Caco-2 (cell line): ENCODE results near the gene ERCC6. TPM values are rescaled to one million over a fixed set of nuclear protein-coding genes. Genes with fewer than 3 reads are reported as not detected.

Experiments
- BruUV-seq: library from RNA; stranded (reverse); fragments of 400-500 nt; replicated peaks from 2 replicates; lab custom pipeline; 2021; lab: Mats Ljungman, UMichigan
- CTCF ChIA-PET: fragments of 300-600 bp; sonication (Branson Sonifier 250); formaldehyde crosslinking; loops from one replicate; lab custom pipeline; 2022; ENCODE audit warnings: antibody characterized with exemption; lab: Charles Lee
- POLR2A ChIA-PET: fragments of 300-600 bp; sonication (Branson Sonifier 250); formaldehyde crosslinking; loops from one replicate; lab custom pipeline; 2022; ENCODE audit warnings: antibody characterized with exemption; lab: Charles Lee
- DNase-seq, 2 experiments: peaks; one replicate each; pipeline versions ENCODE4 v3.0.0 to v3.0.0-alpha.2; 2020 to 2022
- H3K27me3 ChIP-seq: replicated peaks from 2 replicates; pipeline ENCODE4 v1.6.0; 2011; ENCODE audit warnings: low read length; ENCODE audit not compliant: control insufficient read depth, insufficient read depth
- H3K36me3 ChIP-seq: 2 replicates; pipeline ENCODE4 v1.5.1; 2011; ENCODE audit warnings: low read length; ENCODE audit not compliant: control insufficient read depth, insufficient read depth
- H3K4me1 ChIP-seq: fragments of 250-450 bp; sonication (Bioruptor Pico); 2 replicates; pipeline ENCODE4 v1.5.1; 2020; ENCODE audit warnings: mild to moderate bottlenecking
- H3K4me3 ChIP-seq: 2 replicates; pipeline ENCODE4 v1.5.1; 2011; ENCODE audit warnings: low read depth, mild to moderate bottlenecking, control low read depth, low read length
- H3K9me3 ChIP-seq: fragments of 250-450 bp; sonication (Bioruptor Pico); 2 replicates; pipeline ENCODE4 v1.5.1; 2020; ENCODE audit warnings: mild to moderate bottlenecking, moderate library complexity
- H3K27ac Mint-ChIP-seq: one replicate; pipeline ENCODE4 v1.8.0; 2022; ENCODE audit warnings: mixed read lengths; ENCODE audit not compliant: unreplicated experiment
- H3K27me3 Mint-ChIP-seq: one replicate; pipeline ENCODE4 v1.8.0; 2022; ENCODE audit warnings: mixed read lengths; ENCODE audit not compliant: insufficient read depth, unreplicated experiment
- H3K36me3 Mint-ChIP-seq: one replicate; pipeline ENCODE4 v1.8.0; 2022; ENCODE audit warnings: mild to moderate bottlenecking, mixed read lengths; ENCODE audit not compliant: insufficient read depth, unreplicated experiment
- H3K4me1 Mint-ChIP-seq: one replicate; pipeline ENCODE4 v1.8.0; 2022; ENCODE audit warnings: low read depth, mixed read lengths; ENCODE audit not compliant: unreplicated experiment
- H3K4me3 Mint-ChIP-seq: one replicate; pipeline ENCODE4 v1.8.0; 2022; ENCODE audit warnings: mild to moderate bottlenecking, moderate library complexity, mixed read lengths; ENCODE audit not compliant: unreplicated experiment
- H3K9me3 Mint-ChIP-seq: one replicate; pipeline ENCODE4 v1.8.0; 2022; ENCODE audit warnings: mixed read lengths; ENCODE audit not compliant: unreplicated experiment
- intact Hi-C: fragments of 100-400 bp; cut with micrococcal nuclease; formaldehyde crosslinking; loops from one replicate; pipeline ENCODE4 v1.10.0; 2022; ENCODE audit not compliant: unreplicated experiment
- total RNA-seq: library from RNA; stranded (reverse); gene quantifications from 2 replicates; pipeline ENCODE4 v1.2.3, GENCODE V29; 2022
- TF ChIP-seq, protein P1 (sequence below), 2 experiments: fragments of 200-600 bp in 1 of 2; IDR thresholded peaks; 1 replicate in 1 of 2; 2 replicates in 1 of 2; pipeline versions ENCODE4 v1.5.1 to v1.8.0; 2011 to 2022; ENCODE audit warnings: antibody characterized with exemption in 1 of 2, control low read depth in 1 of 2, inconsistent platforms in 1 of 2, low read depth in 1 of 2, low read length in 1 of 2, mild to moderate bottlenecking in 1 of 2, moderate library complexity in 1 of 2; ENCODE audit not compliant: insufficient read depth in 1 of 2, severe bottlenecking in 1 of 2, unreplicated experiment in 1 of 2

The ERCC6 gene
- total RNA-seq, 1 experiment from 2014 or later = 30.2 TPM

DNA sequence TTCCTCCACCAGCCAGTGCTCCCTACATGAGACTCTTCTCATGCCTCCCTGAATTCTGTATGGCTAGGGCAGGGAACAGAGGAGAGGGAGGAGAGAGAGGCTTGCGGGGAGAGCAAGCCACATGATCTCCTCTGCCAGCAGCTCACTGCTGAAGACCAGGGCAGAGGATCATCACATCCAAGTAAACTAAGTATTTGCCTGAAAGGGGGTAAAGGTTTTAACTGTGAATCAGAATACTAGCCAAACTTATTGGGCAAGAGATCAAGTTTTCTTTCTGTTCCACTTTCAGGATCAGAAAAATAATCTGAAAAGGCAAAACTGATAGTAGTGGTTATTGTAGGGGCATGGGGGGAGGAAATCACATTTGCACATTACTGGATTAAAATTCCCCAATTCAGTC is 17.8 kb upstream of the ERCC6 start:
- H3K4me3 ChIP-seq = no peak overlapping the region
- no TSS peak for BruUV-seq
- no peak overlapping the region for H3K4me3 Mint-ChIP-seq
- TF ChIP-seq, protein P1, sequence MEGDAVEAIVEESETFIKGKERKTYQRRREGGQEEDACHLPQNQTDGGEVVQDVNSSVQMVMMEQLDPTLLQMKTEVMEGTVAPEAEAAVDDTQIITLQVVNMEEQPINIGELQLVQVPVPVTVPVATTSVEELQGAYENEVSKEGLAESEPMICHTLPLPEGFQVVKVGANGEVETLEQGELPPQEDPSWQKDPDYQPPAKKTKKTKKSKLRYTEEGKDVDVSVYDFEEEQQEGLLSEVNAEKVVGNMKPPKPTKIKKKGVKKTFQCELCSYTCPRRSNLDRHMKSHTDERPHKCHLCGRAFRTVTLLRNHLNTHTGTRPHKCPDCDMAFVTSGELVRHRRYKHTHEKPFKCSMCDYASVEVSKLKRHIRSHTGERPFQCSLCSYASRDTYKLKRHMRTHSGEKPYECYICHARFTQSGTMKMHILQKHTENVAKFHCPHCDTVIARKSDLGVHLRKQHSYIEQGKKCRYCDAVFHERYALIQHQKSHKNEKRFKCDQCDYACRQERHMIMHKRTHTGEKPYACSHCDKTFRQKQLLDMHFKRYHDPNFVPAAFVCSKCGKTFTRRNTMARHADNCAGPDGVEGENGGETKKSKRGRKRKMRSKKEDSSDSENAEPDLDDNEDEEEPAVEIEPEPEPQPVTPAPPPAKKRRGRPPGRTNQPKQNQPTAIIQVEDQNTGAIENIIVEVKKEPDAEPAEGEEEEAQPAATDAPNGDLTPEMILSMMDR (IDR thresholded peaks at IDR 0.05; ENCODE audit: insufficient read depth in 1 of 2, low read depth in 1 of 2, low read length in 1 of 2, severe bottlenecking in 1 of 2, unreplicated experiment in 1 of 2) = no peak
- intact Hi-C loops = no loop called here
- no peak overlapping the region for H3K27ac Mint-ChIP-seq
- no peaks in the 10 kb centered on the region for H3K27me3 ChIP-seq
- H3K9me3 ChIP-seq = peaks cover 16% of the 10 kb centered on the region
- ChIA-PET POLR2A (no interaction called here), CTCF (interaction anchor here (0.6 kb wide), 1 partner anchor 149 kb away, joined by 5 read pairs; no protein-coding TSS in a partner anchor)
- peaks cover 5% of the 10 kb centered on the region for H3K36me3 Mint-ChIP-seq
- peaks cover 28% of the 10 kb centered on the region for H3K4me1 ChIP-seq
- H3K36me3 ChIP-seq = no peaks in the 10 kb centered on the region
- peaks cover 42% of the 10 kb centered on the region for H3K9me3 Mint-ChIP-seq
- no peak for DNase-seq
- peaks cover 17% of the 10 kb centered on the region for H3K4me1 Mint-ChIP-seq
- H3K27me3 Mint-ChIP-seq = no peaks in the 10 kb centered on the region

DNA sequence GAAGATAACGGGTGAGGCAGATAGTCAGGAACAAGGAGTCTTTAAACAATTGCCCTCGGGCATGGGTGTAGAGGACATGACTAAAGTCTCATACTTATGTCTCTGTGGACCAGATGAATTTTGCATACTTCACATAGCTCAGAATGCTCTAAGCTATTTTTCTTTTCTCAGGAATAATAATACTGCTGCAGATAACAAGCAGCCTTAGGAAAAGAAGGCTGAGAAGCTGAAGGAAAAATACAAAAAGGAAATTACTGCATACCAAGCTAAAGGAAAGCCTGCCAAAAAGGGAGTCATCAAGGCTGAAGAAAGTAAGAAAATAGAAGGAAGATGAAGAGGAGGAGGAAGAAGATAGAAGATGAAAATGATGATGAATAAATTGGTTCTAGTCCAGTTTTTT is 13.4 kb upstream of the ERCC6 start:
- intact Hi-C loops = no loop called here

DNA sequence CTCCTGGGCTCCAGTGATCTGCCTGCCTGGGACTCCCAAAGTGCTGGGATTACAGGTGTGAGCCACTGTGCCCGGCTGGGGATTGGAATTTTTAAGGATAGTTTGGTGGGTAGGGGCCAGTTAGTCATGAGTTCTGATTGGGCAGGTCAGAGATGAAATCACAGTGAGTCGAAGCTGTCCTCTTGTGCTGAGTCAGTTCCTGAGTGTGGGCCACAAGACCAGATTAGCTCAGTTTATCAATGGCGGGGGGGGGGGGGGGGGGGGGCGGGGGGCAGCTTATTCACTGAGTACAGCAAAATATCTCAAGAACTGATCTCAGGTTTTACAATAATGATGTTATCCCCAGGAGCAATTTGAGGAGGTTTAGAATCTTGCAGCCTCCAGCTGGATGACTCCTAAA is 11.6 kb upstream of the ERCC6 start:
- H3K9me3 ChIP-seq = peaks cover 14% of the 10 kb centered on the region
- peaks cover 5% of the 10 kb centered on the region for H3K36me3 Mint-ChIP-seq
- peaks cover 25% of the 10 kb centered on the region for H3K4me1 Mint-ChIP-seq
- peaks cover 48% of the 10 kb centered on the region for H3K9me3 Mint-ChIP-seq
- POLR2A ChIA-PET = interaction anchor here (1.1 kb wide), 1 partner anchor 11 kb away, joined by 3 read pairs; the partner anchor contains the start of gene ERCC6
- H3K27me3 Mint-ChIP-seq = no peaks in the 10 kb centered on the region
- H3K36me3 ChIP-seq = no peaks in the 10 kb centered on the region
- peak in 1 of 2 experiments; percentile 53 for DNase-seq
- CTCF ChIA-PET = no interaction called here
- H3K27ac Mint-ChIP-seq = no peak overlapping the region
- BruUV-seq = no TSS peak
- peaks cover 45% of the 10 kb centered on the region for H3K4me1 ChIP-seq
- H3K27me3 ChIP-seq = no peaks in the 10 kb centered on the region
- no peak overlapping the region for H3K4me3 Mint-ChIP-seq
- no peak overlapping the region for H3K4me3 ChIP-seq
- intact Hi-C loops = no loop called here
- TF ChIP-seq, protein P1 (IDR thresholded peaks at IDR 0.05; ENCODE audit: insufficient read depth in 1 of 2, low read depth in 1 of 2, low read length in 1 of 2, severe bottlenecking in 1 of 2, unreplicated experiment in 1 of 2) = no peak

More for the DNA sequence above, 13.4 kb upstream of the ERCC6 start:
- TF ChIP-seq, protein P1 (IDR thresholded peaks at IDR 0.05; ENCODE audit: insufficient read depth in 1 of 2, low read depth in 1 of 2, low read length in 1 of 2, severe bottlenecking in 1 of 2, unreplicated experiment in 1 of 2) = no peak
- no peaks in the 10 kb centered on the region for H3K36me3 ChIP-seq
- H3K27ac Mint-ChIP-seq = peak overlapping the region; percentile 47
- no TSS peak for BruUV-seq
- H3K4me3 Mint-ChIP-seq = peak overlapping the region; percentile 3
- H3K27me3 ChIP-seq = no peaks in the 10 kb centered on the region
- CTCF ChIA-PET = interaction anchor here (0.7 to 1.2 kb wide), 2 partner anchors 17 to 1315 kb away, joined by 3 to 6 read pairs; no protein-coding TSS in a partner anchor
- H3K4me3 ChIP-seq = no peak overlapping the region
- no peaks in the 10 kb centered on the region for H3K27me3 Mint-ChIP-seq
- POLR2A ChIA-PET = interaction anchor here (1.0 kb wide), 1 partner anchor 13 kb away, joined by 5 read pairs; the partner anchor contains the start of gene ERCC6
- peaks cover 5% of the 10 kb centered on the region for H3K36me3 Mint-ChIP-seq
- peaks cover 51% of the 10 kb centered on the region for H3K9me3 Mint-ChIP-seq
- peaks cover 25% of the 10 kb centered on the region for H3K4me1 Mint-ChIP-seq
- peaks cover 19% of the 10 kb centered on the region for H3K9me3 ChIP-seq
- peaks cover 45% of the 10 kb centered on the region for H3K4me1 ChIP-seq
- DNase-seq = peak; percentile 56 to 68
